Neural progenitor cell (in vitro differentiated cells): ENCODE measurements around the gene STK11IP. TPM values are rescaled to one million over a fixed set of nuclear protein-coding genes. Genes with fewer than 3 reads are reported as not detected.
A peak's percentile ranks its signal among the peaks of the same experiment; 100 is the strongest.

Experiments
- DNase-seq: peaks from one replicate; pipeline ENCODE4 v3.0.0-alpha.2; 2016; ENCODE audit warnings: low spot score
- H2AFZ ChIP-seq: fragments of 200-600 bp; sonication (generic); replicated peaks from 2 replicates; pipeline ENCODE4 v1.6.1; 2016; ENCODE audit warnings: antibody characterized with exemption
- H3F3A ChIP-seq: fragments of 200-600 bp; sonication (generic); 2 replicates; pipeline ENCODE4 v1.6.1; 2016; ENCODE audit warnings: antibody characterized with exemption, low read depth
- H3K27ac ChIP-seq: fragments of 200-600 bp; sonication (generic); 2 replicates; pipeline ENCODE4 v1.5.1; 2016; ENCODE audit warnings: mild to moderate bottlenecking
- H3K27me3 ChIP-seq: fragments of 200-600 bp; sonication (generic); 2 replicates; pipeline ENCODE4 v1.6.1; 2016; ENCODE audit warnings: mild to moderate bottlenecking, moderate library complexity
- H3K36me3 ChIP-seq: fragments of 200-600 bp; sonication (generic); 2 replicates; pipeline ENCODE4 v1.5.1; 2016
- H3K4me1 ChIP-seq: fragments of 200-600 bp; sonication (generic); 2 replicates; pipeline ENCODE4 v1.6.1; 2016; ENCODE audit warnings: mixed run types
- H3K4me2 ChIP-seq: fragments of 200-600 bp; sonication (generic); 2 replicates; pipeline ENCODE4 v1.6.1; 2016
- H3K4me3 ChIP-seq: fragments of 200-600 bp; sonication (generic); 2 replicates; pipeline ENCODE4 v1.5.1; 2016
- H3K79me2 ChIP-seq: fragments of 200-600 bp; sonication (generic); 2 replicates; pipeline ENCODE4 v1.6.1; 2016; ENCODE audit warnings: low read depth
- H3K9ac ChIP-seq: fragments of 200-600 bp; sonication (generic); 2 replicates; pipeline ENCODE4 v1.6.1; 2016
- H3K9me3 ChIP-seq: fragments of 200-600 bp; sonication (generic); 2 replicates; pipeline ENCODE4 v1.5.1; 2016; ENCODE audit warnings: low read depth
- H4K20me1 ChIP-seq: fragments of 200-600 bp; sonication (generic); 2 replicates; pipeline ENCODE4 v1.6.1; 2016; ENCODE audit warnings: low read depth
- H3K27ac Mint-ChIP-seq: 3 replicates; pipeline ENCODE4 v1.8.0; 2021; ENCODE audit warnings: mixed read lengths
- H3K27me3 Mint-ChIP-seq: 2 replicates; pipeline ENCODE4 v1.8.0; 2022; ENCODE audit warnings: low read depth, mild to moderate bottlenecking, inconsistent platforms, moderate library complexity, mixed read lengths; ENCODE audit not compliant: insufficient read depth
- H3K36me3 Mint-ChIP-seq: 3 replicates; pipeline ENCODE4 v1.8.0; 2021; ENCODE audit warnings: mixed read lengths
- H3K4me1 Mint-ChIP-seq: 3 replicates; pipeline ENCODE4 v1.8.0; 2021; ENCODE audit warnings: mixed read lengths
- H3K4me3 Mint-ChIP-seq: 3 replicates; pipeline ENCODE4 v1.8.0; 2021; ENCODE audit warnings: mild to moderate bottlenecking, moderate library complexity, mixed read lengths
- H3K9me3 Mint-ChIP-seq: 3 replicates; pipeline ENCODE4 v1.8.0; 2020; ENCODE audit warnings: mixed read lengths
- EZH2 ChIP-seq: fragments of 200-600 bp; sonication (generic); IDR thresholded peaks from 2 replicates; pipeline ENCODE4 v1.6.1; 2017; ENCODE audit warnings: antibody characterized with exemption, mild to moderate bottlenecking, moderate library complexity
- EZH2phosphoT487 ChIP-seq: fragments of 200-600 bp; sonication (generic); IDR thresholded peaks from 2 replicates; pipeline ENCODE4 v1.6.1; 2017; ENCODE audit warnings: antibody characterized with exemption
- total RNA-seq: library from RNA; depleted of rRNA; stranded (reverse); fragments of >200 nt; gene quantifications from 2 replicates; pipeline ENCODE4 v1.2.3, GENCODE V29; 2015; ENCODE audit warnings: low replicate concordance
- TF ChIP-seq, protein P1 (sequence below): fragments of 200-600 bp; sonication (generic); IDR thresholded peaks from 2 replicates; pipeline ENCODE4 v1.5.1; 2017; ENCODE audit warnings: antibody characterized with exemption, mild to moderate bottlenecking

Gene STK11IP
- total RNA-seq, 1 donor from 2014 or later: 16.8 TPM

GRCh38 chr2:219551441-219552381 is 45.9 kb upstream of the STK11IP start:
- peaks cover 9% of the 10 kb centered on the region for H3K36me3 Mint-ChIP-seq
- H3K9me3 Mint-ChIP-seq: no peaks in the 10 kb centered on the region
- H3F3A ChIP-seq: no peaks in the 10 kb centered on the region
- H2AFZ ChIP-seq: peak overlapping the region; percentile 86
- peaks cover 14% of the 10 kb centered on the region for H4K20me1 ChIP-seq
- H3K9me3 ChIP-seq: no peaks in the 10 kb centered on the region
- no peaks in the 10 kb centered on the region for H3K79me2 ChIP-seq
- peak overlapping the region; percentile 82 for H3K4me3 ChIP-seq
- no peaks in the 10 kb centered on the region for H3K36me3 ChIP-seq
- no peak overlapping the region for H3K9ac ChIP-seq
- H3K27me3 Mint-ChIP-seq: peaks cover 20% of the 10 kb centered on the region
- H3K4me3 Mint-ChIP-seq: peak overlapping the region; percentile 88
- H3K4me2 ChIP-seq: peak overlapping the region; percentile 98
- peaks cover 11% of the 10 kb centered on the region for H3K4me1 Mint-ChIP-seq
- H3K27ac Mint-ChIP-seq: peak overlapping the region; percentile 46
- DNase-seq: peak; percentile 40
- no peak for TF ChIP-seq EZH2phosphoT487
- TF ChIP-seq EZH2: no peak
- TF ChIP-seq, protein P1, sequence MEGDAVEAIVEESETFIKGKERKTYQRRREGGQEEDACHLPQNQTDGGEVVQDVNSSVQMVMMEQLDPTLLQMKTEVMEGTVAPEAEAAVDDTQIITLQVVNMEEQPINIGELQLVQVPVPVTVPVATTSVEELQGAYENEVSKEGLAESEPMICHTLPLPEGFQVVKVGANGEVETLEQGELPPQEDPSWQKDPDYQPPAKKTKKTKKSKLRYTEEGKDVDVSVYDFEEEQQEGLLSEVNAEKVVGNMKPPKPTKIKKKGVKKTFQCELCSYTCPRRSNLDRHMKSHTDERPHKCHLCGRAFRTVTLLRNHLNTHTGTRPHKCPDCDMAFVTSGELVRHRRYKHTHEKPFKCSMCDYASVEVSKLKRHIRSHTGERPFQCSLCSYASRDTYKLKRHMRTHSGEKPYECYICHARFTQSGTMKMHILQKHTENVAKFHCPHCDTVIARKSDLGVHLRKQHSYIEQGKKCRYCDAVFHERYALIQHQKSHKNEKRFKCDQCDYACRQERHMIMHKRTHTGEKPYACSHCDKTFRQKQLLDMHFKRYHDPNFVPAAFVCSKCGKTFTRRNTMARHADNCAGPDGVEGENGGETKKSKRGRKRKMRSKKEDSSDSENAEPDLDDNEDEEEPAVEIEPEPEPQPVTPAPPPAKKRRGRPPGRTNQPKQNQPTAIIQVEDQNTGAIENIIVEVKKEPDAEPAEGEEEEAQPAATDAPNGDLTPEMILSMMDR: no peak
- peaks cover 5% of the 10 kb centered on the region for H3K4me1 ChIP-seq
- no peak overlapping the region for H3K27ac ChIP-seq
- H3K27me3 ChIP-seq: peaks cover 39% of the 10 kb centered on the region

GRCh38 chr2:219552382-219553167 is 45.1 kb upstream of the STK11IP start:
- no peak overlapping the region for H3K27ac Mint-ChIP-seq
- Histone ChIP-seq H3K4me2 (peak overlapping the region; percentile 98), H3K9me3 (no peaks in the 10 kb centered on the region), H4K20me1 (peaks cover 14% of the 10 kb centered on the region), H3K9ac (no peak overlapping the region), H3K27me3 (peaks cover 39% of the 10 kb centered on the region), H3F3A (no peaks in the 10 kb centered on the region), H3K27ac (no peak overlapping the region), H3K4me3 (peak overlapping the region; percentile 82), H2AFZ (peak overlapping the region; percentile 86), H3K36me3 (no peaks in the 10 kb centered on the region), H3K79me2 (no peaks in the 10 kb centered on the region), H3K4me1 (peaks cover 5% of the 10 kb centered on the region)
- H3K4me3 Mint-ChIP-seq: peak overlapping the region; percentile 88
- H3K4me1 Mint-ChIP-seq: peaks cover 11% of the 10 kb centered on the region
- peak; percentile 94 for DNase-seq
- peaks cover 20% of the 10 kb centered on the region for H3K27me3 Mint-ChIP-seq
- H3K9me3 Mint-ChIP-seq: no peaks in the 10 kb centered on the region
- TF ChIP-seq EZH2phosphoT487 (peak; percentile 2), EZH2 (peak; percentile 59)
- TF ChIP-seq, protein P1: no peak
- H3K36me3 Mint-ChIP-seq: peaks cover 5% of the 10 kb centered on the region

DNA sequence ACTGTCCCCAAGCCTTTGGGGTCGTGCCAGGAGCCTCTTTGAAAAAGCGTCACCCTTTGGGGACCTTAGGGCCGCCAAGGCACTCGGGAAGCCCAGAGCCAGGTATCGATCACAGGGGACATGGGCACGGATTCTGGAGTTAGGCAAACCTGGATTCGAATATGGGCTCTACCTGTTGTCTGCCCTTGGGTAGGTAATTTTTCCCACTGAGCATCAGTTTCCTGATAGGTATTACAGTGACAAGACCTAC is 44.6 kb upstream of the STK11IP start:
- DNase-seq: no peak
- no peaks in the 10 kb centered on the region for H3K9me3 Mint-ChIP-seq
- peak overlapping the region; percentile 80 for H3K4me3 Mint-ChIP-seq
- TF ChIP-seq EZH2phosphoT487 (no peak), EZH2 (no peak)
- TF ChIP-seq, protein P1: no peak
- H3K79me2 ChIP-seq: no peaks in the 10 kb centered on the region
- H3K9me3 ChIP-seq: no peaks in the 10 kb centered on the region
- H3K4me1 ChIP-seq: peaks cover 5% of the 10 kb centered on the region
- H3K36me3 Mint-ChIP-seq: peaks cover 5% of the 10 kb centered on the region
- no peak overlapping the region for H3K27ac Mint-ChIP-seq
- H3K4me2 ChIP-seq: peak overlapping the region; percentile 98
- H3K36me3 ChIP-seq: no peaks in the 10 kb centered on the region
- peaks cover 20% of the 10 kb centered on the region for H3K27me3 Mint-ChIP-seq
- H2AFZ ChIP-seq: no peak overlapping the region
- peak overlapping the region; percentile 82 for H3K4me3 ChIP-seq
- peaks cover 39% of the 10 kb centered on the region for H3K27me3 ChIP-seq
- peaks cover 11% of the 10 kb centered on the region for H3K4me1 Mint-ChIP-seq
- H3F3A ChIP-seq: no peaks in the 10 kb centered on the region
- H3K27ac ChIP-seq: no peak overlapping the region
- peaks cover 14% of the 10 kb centered on the region for H4K20me1 ChIP-seq
- H3K9ac ChIP-seq: no peak overlapping the region
